KOPT-K1 (cell line): ENCODE data around the gene TUBG1.
"Not testable (repeated sequence)": the region's sequence is repeated elsewhere in the genome, so short reads cannot be mapped to it uniquely, and the experiment has no call there.

Experiments used
- H3K27ac ChIP-seq: fragments of 200-600 bp; sonication (generic); 2 replicates; pipeline ENCODE4 v1.5.1; 2016; ENCODE audit warnings: antibody characterized with exemption, mild to moderate bottlenecking, low read depth, low read length; ENCODE audit not compliant: poor library complexity, severe bottlenecking
- H3K36me3 ChIP-seq: fragments of 200-600 bp; sonication (generic); 2 replicates; pipeline ENCODE4 v1.5.1; 2017; ENCODE audit warnings: antibody characterized with exemption, mild to moderate bottlenecking, low read length, moderate library complexity; ENCODE audit not compliant: insufficient read depth
- H3K9me3 ChIP-seq: fragments of 200-600 bp; sonication (generic); 2 replicates; pipeline ENCODE4 v1.5.1; 2017; ENCODE audit warnings: antibody characterized with exemption, low read length, mild to moderate bottlenecking; ENCODE audit not compliant: insufficient read depth, poor library complexity, severe bottlenecking

TUBG1 gene

GRCh38 chr17:42598905-42599304 lies 10.6 kb upstream of the TUBG1 start:
- H3K27ac ChIP-seq = no peak overlapping the region
- H3K9me3 ChIP-seq = no peaks in the 10 kb centered on the region
- peaks cover 9% of the 10 kb centered on the region for H3K36me3 ChIP-seq

DNA sequence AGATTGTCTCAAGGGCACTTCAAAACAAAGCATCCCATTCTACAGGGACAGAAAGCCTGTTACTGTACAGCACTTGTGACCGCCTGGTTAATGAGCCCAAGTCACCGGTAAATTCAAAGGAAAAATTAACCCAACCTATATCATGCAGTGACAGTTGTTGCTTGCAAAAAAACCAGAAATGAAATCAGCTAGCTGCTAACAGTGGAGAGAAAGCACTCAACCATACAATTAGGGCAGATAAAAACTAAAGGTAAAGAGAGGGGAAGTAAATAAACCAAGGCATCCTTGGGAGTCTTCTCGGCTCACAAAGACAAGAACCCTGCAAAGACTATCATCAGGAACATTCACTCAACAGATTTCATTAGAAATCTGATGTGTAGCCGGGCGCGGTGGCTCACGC lies 6.2 kb upstream of the TUBG1 start:
- no peak overlapping the region for H3K27ac ChIP-seq
- H3K9me3 ChIP-seq = no peaks in the 10 kb centered on the region
- peaks cover 8% of the 10 kb centered on the region for H3K36me3 ChIP-seq

DNA sequence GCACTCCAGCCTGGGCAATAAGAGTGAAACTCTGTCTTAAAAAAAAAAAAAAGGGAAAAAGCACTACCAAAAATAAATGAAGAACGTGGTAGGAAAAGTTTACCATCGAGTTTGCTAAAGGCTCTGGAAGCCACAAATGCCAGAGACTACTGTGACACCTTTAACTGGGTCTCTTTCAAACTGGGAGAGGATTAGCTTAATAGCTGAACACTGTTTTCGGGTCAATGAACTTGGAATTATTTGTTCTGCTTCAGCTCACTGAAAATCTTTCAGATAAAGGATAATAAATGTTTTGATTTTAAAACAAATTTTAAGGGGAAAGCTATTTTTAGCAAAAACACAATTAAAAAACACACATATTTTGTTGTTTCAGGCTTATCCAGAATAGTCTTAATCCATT lies 1.7 kb upstream of the TUBG1 start:
- H3K9me3 ChIP-seq = no peaks in the 10 kb centered on the region
- H3K27ac ChIP-seq = no peak overlapping the region
- peaks cover 20% of the 10 kb centered on the region for H3K36me3 ChIP-seq

GRCh38 chr17:42608305-42609181 lies 940 bp upstream of the TUBG1 start:
- H3K27ac ChIP-seq = peak overlapping the region; percentile 85
- peaks cover 28% of the 10 kb centered on the region for H3K36me3 ChIP-seq
- no peaks in the 10 kb centered on the region for H3K9me3 ChIP-seq

- Histone ChIP-seq H3K36me3 (peaks cover 43% of the 10 kb centered on the region), H3K27ac (peak overlapping the region; percentile 85)
- not testable (repeated sequence) for H3K9me3 ChIP-seq
Measured at GRCh38 chr17:42609814-42610801, 625 bp downstream of the TUBG1 start.

DNA sequence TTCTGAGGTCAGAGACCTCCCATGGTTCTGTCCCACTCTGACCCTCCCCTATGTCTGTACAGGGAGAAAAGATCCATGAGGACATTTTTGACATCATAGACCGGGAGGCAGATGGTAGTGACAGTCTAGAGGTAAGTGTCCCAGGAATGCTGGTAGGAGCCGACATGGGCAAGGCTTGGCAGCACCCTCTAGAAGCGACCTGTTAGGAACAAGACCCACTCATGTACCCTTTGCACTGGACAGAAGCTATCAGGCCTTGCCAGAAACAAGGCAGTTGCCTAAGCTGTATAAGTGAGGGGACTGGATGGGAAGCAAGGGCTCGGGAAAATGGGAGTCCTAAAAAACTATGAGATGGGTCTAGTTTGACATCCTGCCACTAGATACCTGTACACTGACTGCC lies 2.5 kb downstream of the TUBG1 start:
- Histone ChIP-seq H3K9me3 (no peaks in the 10 kb centered on the region), H3K36me3 (peaks cover 49% of the 10 kb centered on the region)

GRCh38 chr17:42613699-42614295 lies 4.3 kb downstream of the TUBG1 start:
- Histone ChIP-seq H3K9me3 (no peaks in the 10 kb centered on the region), H3K27ac (no peak overlapping the region), H3K36me3 (peaks cover 49% of the 10 kb centered on the region)

More for the DNA sequence above, 2.5 kb downstream of the TUBG1 start:
- no peak overlapping the region for H3K27ac ChIP-seq

DNA sequence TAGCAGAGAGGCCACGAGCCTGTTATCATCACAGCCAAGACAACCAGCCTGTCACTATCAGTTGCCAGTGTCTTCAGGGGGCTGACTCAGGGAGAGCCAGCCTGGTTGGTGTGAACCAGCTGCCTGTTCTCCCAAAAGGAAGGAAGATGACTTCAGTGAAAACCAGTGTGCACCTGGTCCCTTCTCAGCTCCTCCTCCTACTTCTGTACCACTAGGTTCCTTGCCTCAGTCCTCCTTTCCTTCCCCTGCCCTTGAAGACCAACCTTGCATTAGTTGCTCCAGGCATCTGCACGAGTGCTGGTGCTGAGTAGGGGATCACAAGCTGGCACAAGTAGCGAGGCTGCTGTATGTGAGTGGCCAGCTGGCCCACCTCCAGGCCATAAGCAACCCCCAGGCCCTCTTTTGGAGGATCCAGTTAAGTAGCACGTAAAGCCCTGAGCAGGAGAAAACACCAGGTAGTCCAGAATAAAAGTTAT lies 8.5 kb downstream of the TUBG1 start:
- no peaks in the 10 kb centered on the region for H3K9me3 ChIP-seq
- H3K36me3 ChIP-seq = peaks cover 32% of the 10 kb centered on the region
- no peak overlapping the region for H3K27ac ChIP-seq

DNA sequence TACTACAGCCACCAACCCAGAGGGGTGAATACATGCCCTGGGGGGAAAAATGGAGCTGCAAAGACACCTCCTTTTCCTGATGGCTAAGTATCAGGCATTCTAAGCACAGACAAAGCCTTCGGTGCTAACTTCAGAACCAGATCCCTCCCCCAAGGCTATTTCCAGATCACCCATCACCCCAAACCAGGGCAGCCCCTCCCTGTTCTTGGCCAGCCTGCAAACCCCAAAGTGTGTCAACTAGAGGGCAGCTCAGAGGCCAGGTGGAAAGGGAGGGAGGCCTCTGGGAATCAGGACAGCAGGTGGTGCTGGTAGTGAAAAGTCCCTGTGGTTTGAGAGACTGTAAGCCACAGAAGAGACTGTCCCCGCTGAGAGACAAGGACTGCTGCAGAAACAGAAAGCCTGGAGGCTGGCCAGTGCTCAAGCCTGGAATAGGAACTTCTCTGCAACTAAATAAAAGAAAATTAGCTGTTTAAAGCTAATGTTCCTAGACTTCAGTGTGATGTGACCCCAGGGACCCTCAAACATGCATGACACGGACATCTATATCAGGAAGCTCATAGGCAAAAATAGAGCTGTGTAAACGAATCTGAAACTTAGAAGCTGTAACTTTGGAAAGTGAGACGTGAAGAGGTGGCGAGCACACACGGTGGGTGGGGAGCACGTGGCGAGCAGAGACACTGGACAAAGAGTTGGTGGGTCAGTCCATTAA lies 9.1 kb downstream of the TUBG1 start:
- no peaks in the 10 kb centered on the region for H3K9me3 ChIP-seq
- H3K36me3 ChIP-seq = peaks cover 26% of the 10 kb centered on the region
- no peak overlapping the region for H3K27ac ChIP-seq

- not testable (repeated sequence) for H3K9me3 ChIP-seq, H3K36me3 ChIP-seq, H3K27ac ChIP-seq
Measured at GRCh38 chr17:42621987-42622386, 12.5 kb downstream of the TUBG1 start.

- no peak overlapping the region for H3K27ac ChIP-seq
- H3K9me3 ChIP-seq = no peaks in the 10 kb centered on the region
- H3K36me3 ChIP-seq = no peaks in the 10 kb centered on the region
Measured at GRCh38 chr17:42623271-42623670, 13.8 kb downstream of the TUBG1 start.

DNA sequence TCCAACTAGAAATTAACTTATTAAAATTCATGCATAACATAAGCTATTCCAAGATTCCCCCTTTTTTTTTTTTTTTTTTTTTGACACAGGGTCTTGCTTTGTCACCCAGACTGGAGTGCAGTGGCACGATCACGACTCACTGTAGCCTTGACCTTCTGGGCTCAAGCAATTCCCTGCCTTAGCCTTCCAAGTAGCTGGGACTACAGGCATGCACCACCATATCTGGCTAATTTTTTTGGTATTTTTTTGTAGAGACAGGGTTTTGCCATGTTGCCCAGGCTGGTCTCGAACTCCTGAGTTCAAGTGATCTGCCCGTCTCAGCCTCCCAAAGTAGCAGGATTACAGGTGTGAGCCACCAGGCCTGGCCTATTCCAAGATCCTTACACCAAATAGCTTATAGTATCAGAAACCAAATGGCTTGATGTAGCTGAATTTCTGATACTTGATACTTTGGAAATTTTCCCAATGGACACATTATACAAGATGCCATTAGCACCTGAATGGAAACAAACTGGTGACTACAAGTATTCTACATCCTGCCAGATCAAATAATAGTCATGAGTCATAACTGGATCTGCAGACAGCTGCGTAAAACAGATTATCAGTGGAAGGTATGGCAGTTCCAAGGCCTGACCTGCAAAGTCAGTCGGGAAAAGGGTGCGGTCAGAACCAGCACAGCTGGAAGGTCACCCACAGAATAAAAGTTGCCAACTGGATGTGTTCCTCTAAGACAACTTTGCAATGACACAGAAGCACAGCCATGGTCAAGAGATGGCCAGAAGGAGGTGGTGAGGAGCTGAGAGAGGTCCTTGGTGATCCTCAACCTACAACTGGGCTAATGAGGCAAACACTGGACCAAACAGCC lies 14.5 kb downstream of the TUBG1 start:
- Histone ChIP-seq H3K27ac (no peak overlapping the region), H3K36me3 (no peaks in the 10 kb centered on the region), H3K9me3 (no peaks in the 10 kb centered on the region)

- not testable (repeated sequence) for H3K27ac ChIP-seq, H3K9me3 ChIP-seq, H3K36me3 ChIP-seq
Measured at GRCh38 chr17:42627032-42627764, 17.7 kb downstream of the TUBG1 start.
